ENCODE measurements around the gene PALMD. TPM values are rescaled to one million over a fixed set of nuclear protein-coding genes. Genes with fewer than 3 reads are reported as not detected.

PALMD gene
- total RNA-seq, 2 experiments from 2014 or later: not detected

DNA sequence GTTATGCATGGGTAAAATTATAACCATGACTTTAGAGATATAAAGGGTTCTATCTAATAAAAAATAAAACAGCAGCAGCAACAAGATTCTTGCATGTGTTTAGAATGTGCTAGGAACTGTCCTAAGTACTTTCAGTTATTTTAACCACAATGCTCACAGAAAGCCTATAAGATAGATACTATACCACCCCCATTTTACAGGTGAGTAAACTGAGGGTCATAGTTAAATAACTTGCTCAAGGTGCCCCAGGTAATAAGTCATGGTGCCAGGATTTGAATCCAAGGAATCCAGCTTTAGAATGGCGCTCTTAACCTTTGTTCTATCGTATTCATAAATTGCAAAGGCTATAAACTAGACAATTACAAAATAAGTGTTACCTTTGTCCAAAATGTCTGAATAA, 67.1 kb downstream of the PALMD start:
- Mint-ChIP-seq H3K4me1 (ENCODE audit: low read depth) (no peaks in the 10 kb centered on the region), H3K9me3 (ENCODE audit: insufficient read depth) (no peaks in the 10 kb centered on the region), H3K4me3 (no peak overlapping the region), H3K27me3 (ENCODE audit: low read depth) (no peaks in the 10 kb centered on the region), H3K36me3 (ENCODE audit: low read depth) (peaks cover 5% of the 10 kb centered on the region), H3K27ac (no peak overlapping the region)
- POLR2A ChIA-PET: interaction anchor here (0.6 kb wide), 1 partner anchor 250 kb away, joined by 3 read pairs; no protein-coding TSS in a partner anchor
- DNase-seq: no peak
- CTCF ChIA-PET: no interaction called here
- ATAC-seq: no peak

DNA sequence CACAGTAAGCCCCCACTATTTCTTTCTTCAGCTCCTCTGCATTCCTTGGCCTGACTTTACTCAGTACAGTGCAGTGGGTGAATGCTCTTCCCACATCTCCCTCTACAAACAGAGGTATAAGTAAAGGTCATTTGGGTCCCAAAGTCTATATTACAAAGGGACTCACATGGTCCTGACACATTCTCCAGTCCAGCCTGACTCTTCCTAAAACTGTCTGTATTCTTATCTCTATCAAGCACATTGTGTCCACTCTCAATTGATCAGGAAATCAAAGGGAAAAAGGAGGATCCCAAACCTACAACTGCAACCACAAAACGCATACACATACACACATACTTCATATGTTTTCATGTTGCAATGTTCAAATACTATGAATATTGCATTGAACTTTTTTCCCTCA, 71.1 kb downstream of the PALMD start:
- H3K9me3 Mint-ChIP-seq (ENCODE audit: insufficient read depth): no peaks in the 10 kb centered on the region
- no peak overlapping the region for H3K27ac Mint-ChIP-seq
- no peaks in the 10 kb centered on the region for H3K4me1 Mint-ChIP-seq (ENCODE audit: low read depth)
- no peak for ATAC-seq
- no peak for DNase-seq
- ChIA-PET POLR2A (no interaction called here), CTCF (no interaction called here)
- H3K27me3 Mint-ChIP-seq (ENCODE audit: low read depth): no peaks in the 10 kb centered on the region
- H3K4me3 Mint-ChIP-seq: no peak overlapping the region
- H3K36me3 Mint-ChIP-seq (ENCODE audit: low read depth): peaks cover 7% of the 10 kb centered on the region

DNA sequence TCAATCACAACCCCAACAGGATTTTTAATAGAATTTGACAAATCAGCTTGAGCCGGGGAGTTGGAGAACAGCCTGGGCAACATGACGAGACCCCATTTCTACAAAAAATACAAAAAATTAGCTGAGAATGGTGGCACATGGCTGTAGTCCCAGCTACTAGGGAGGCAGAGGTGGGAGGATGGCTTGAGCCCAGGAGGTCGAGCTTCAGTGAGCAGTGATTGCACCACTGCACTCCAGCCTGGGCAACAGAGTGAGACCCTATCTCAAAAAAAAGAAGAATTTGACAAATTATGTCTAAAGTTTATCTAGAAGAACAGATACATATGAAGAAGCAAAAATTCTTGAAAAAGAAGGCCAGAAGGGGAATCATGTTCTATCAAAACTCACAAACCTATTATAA, 77.3 kb downstream of the PALMD start:
- ChIA-PET POLR2A (no interaction called here), CTCF (interaction anchor here (0.7 kb wide), 1 partner anchor 84 kb away, joined by 3 read pairs; no protein-coding TSS in a partner anchor)
- Mint-ChIP-seq H3K4me1 (ENCODE audit: low read depth) (no peaks in the 10 kb centered on the region), H3K36me3 (ENCODE audit: low read depth) (peaks cover 6% of the 10 kb centered on the region), H3K27me3 (ENCODE audit: low read depth) (no peaks in the 10 kb centered on the region), H3K27ac (no peak overlapping the region), H3K9me3 (ENCODE audit: insufficient read depth) (no peaks in the 10 kb centered on the region), H3K4me3 (no peak overlapping the region)
- DNase-seq: no peak
- ATAC-seq: no peak

DNA sequence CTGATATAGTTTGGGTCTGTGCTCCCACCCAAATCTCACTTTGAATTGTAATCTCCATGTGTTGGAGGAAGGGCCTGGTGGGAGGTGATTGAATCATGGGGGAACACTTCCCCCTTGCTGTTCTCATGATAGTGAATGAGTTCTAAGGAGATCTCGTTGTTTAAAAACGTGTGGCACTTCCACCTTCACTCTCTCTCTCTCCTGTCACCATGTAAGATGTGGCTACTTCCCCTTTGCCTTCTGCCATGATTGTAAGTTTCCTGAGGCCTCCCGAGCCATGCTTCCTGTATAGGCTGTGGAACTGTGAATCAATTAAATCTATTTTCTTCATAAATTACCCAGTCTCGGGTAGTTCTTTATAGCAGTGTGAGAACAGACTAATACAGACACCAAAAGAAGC, 80.1 kb downstream of the PALMD start:
- H3K27me3 Mint-ChIP-seq (ENCODE audit: low read depth): no peaks in the 10 kb centered on the region
- ChIA-PET CTCF (no interaction called here), POLR2A (no interaction called here)
- no peaks in the 10 kb centered on the region for H3K4me1 Mint-ChIP-seq (ENCODE audit: low read depth)
- DNase-seq (no peak), ATAC-seq (no peak)
- no peak overlapping the region for H3K4me3 Mint-ChIP-seq
- no peak overlapping the region for H3K27ac Mint-ChIP-seq
- no peaks in the 10 kb centered on the region for H3K9me3 Mint-ChIP-seq (ENCODE audit: insufficient read depth)
- H3K36me3 Mint-ChIP-seq (ENCODE audit: low read depth): peaks cover 3% of the 10 kb centered on the region

DNA sequence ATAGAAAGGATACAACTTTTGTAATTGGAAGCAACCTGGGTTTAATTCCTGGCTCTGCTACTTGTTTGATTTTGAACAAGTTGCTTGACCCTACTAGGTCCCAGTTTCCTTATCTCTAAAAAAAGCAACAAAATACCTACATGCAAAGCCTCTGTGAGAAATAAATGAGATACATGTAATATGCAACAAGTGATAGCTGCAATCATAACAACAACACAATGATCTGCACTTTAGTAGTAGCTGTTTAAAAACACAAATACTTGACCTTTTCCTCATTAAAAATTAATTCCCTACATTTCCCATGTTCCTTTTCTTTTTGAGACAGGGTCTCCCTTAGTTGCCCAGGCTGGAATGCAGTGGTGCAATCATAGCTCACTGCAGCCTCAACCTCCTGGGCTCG, 80.5 kb downstream of the PALMD start:
- Mint-ChIP-seq H3K27ac (no peak overlapping the region), H3K4me1 (ENCODE audit: low read depth) (no peaks in the 10 kb centered on the region), H3K36me3 (ENCODE audit: low read depth) (peaks cover 3% of the 10 kb centered on the region), H3K9me3 (ENCODE audit: insufficient read depth) (no peaks in the 10 kb centered on the region), H3K27me3 (ENCODE audit: low read depth) (no peaks in the 10 kb centered on the region), H3K4me3 (no peak overlapping the region)
- ATAC-seq (no peak), DNase-seq (no peak)
- ChIA-PET CTCF (interaction anchor here (0.6 kb wide), 1 partner anchor 1138 kb away, joined by 3 read pairs; no protein-coding TSS in a partner anchor), POLR2A (no interaction called here)

DNA sequence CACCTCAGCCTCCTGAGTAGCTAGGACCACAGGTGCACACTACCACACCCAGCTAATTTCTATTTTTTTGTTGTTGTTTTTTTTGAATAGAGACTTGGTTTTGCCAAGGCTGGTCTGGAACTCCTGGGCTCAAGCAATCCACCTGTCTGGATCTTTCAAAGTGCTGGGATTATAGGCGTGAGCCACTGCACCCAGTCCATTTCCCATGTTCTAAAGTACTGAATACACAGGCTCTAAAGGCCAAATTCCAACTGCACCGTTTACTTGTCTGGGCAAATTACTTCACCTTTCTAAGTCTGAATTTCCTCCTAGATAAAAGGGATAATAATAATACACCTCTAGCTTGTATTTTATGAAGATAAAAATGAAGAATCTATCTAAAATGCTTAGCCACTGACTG, 80.9 kb downstream of the PALMD start:
- Mint-ChIP-seq H3K27me3 (ENCODE audit: low read depth) (no peaks in the 10 kb centered on the region), H3K36me3 (ENCODE audit: low read depth) (peaks cover 3% of the 10 kb centered on the region), H3K4me1 (ENCODE audit: low read depth) (no peaks in the 10 kb centered on the region), H3K9me3 (ENCODE audit: insufficient read depth) (no peaks in the 10 kb centered on the region), H3K4me3 (no peak overlapping the region), H3K27ac (no peak overlapping the region)
- CTCF ChIA-PET: interaction anchor here (0.6 kb wide), 1 partner anchor 1137 kb away, joined by 3 read pairs; no protein-coding TSS in a partner anchor
- POLR2A ChIA-PET: no interaction called here
- DNase-seq: no peak
- no peak for ATAC-seq

DNA sequence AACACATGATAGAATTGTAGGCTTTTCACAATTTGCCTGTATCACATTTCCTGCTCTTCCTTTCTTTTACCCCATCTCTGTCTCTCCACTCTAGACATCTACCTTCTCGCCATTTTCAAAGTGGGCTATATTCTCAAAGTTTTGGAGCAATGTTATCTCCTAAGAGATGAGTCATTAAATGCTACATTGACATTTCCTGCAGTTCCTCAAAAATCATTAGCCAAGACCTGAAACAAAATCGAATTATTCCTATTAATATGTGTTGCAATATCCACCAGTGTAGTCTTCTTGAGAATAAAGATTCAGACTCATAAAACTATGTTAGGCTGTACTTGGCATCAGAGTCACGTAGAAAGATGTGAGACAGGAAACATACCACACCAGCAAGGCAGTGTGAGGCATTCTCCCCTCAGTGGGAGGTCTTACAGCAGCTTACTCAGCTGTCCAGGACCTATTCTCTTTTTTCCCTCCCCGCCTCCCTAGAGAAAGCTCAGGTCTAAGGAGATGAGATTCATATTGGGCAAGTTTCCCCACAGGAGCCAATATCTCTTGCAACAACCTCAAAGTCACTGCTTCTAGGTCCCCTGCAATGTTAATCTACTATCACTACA, 81.8 kb downstream of the PALMD start:
- H3K4me3 Mint-ChIP-seq: no peak overlapping the region
- peaks cover 3% of the 10 kb centered on the region for H3K36me3 Mint-ChIP-seq (ENCODE audit: low read depth)
- CTCF ChIA-PET: interaction anchor here (0.6 to 2.2 kb wide), 2 partner anchors 12 to 45 kb away, joined by 3 to 12 read pairs; no protein-coding TSS in a partner anchor
- H3K4me1 Mint-ChIP-seq (ENCODE audit: low read depth): no peaks in the 10 kb centered on the region
- ATAC-seq (no peak), DNase-seq (no peak)
- no peaks in the 10 kb centered on the region for H3K27me3 Mint-ChIP-seq (ENCODE audit: low read depth)
- H3K9me3 Mint-ChIP-seq (ENCODE audit: insufficient read depth): no peaks in the 10 kb centered on the region
- POLR2A ChIA-PET: no interaction called here
- no peak overlapping the region for H3K27ac Mint-ChIP-seq

DNA sequence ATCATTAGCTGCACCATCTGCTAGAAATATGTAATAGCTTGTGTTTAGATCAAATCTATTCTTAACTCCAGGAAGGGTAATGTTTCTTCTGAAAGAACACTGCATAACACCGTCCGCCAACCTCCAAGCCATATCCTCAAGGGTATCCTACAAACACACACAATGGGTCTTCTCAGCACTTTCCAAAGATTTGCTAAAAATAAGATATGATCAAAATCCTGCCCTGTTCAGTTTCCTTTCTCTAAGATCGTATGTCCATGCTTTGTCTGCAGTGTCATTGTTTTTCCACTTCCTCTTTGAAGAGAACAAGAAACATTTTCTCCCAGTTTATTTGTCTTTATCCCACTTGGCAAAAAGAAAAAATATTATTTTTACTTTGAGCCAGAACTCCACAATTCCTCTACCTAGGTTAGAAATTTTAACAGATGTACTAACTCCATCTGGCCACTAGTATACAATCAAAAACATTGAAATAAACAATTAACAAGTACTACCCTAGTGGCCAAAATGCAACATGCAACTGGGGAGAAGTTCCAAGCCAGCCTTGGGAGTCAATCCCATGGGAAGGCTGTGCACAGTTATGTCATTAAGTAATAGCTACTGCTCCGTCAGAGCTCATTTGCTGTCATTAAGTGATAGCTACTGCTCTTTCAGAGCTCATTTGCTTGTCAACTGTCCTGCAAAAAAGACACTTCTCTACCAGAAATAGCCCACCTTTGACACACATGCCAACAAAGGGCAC, 82.8 kb downstream of the PALMD start:
- DNase-seq: no peak
- no peaks in the 10 kb centered on the region for H3K4me1 Mint-ChIP-seq (ENCODE audit: low read depth)
- ChIA-PET CTCF (interaction anchor here (0.6 to 2.2 kb wide), 6 partner anchors 11 to 816 kb away, joined by 3 to 12 read pairs (median 4); no protein-coding TSS in a partner anchor), POLR2A (interaction anchor here (0.8 kb wide), 1 partner anchor 10 kb away, joined by 5 read pairs; no protein-coding TSS in a partner anchor)
- no peaks in the 10 kb centered on the region for H3K9me3 Mint-ChIP-seq (ENCODE audit: insufficient read depth)
- no peak for ATAC-seq
- no peaks in the 10 kb centered on the region for H3K27me3 Mint-ChIP-seq (ENCODE audit: low read depth)
- H3K36me3 Mint-ChIP-seq (ENCODE audit: low read depth): peaks cover 3% of the 10 kb centered on the region
- no peak overlapping the region for H3K4me3 Mint-ChIP-seq
- no peak overlapping the region for H3K27ac Mint-ChIP-seq

DNA sequence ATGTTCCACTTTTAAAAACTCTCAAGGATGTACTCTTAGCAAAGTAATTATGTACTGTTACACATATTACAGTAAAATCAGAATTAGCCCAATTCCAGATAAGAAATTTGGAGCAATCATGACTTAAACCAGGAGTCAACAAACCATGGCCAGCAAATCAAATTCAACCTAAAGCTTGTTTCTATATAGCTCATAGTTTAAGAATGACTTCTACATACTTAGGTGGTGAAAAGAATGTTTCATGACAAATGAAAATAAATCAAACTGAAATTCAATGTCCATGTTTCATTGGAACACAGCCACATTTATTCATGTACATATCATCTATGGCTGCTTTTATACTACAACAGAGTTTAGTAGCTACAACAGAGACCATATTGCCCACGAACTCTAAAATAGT, 85.5 kb downstream of the PALMD start:
- Mint-ChIP-seq H3K36me3 (ENCODE audit: low read depth) (no peaks in the 10 kb centered on the region), H3K4me1 (ENCODE audit: low read depth) (no peaks in the 10 kb centered on the region), H3K27ac (no peak overlapping the region), H3K9me3 (ENCODE audit: insufficient read depth) (no peaks in the 10 kb centered on the region), H3K4me3 (no peak overlapping the region), H3K27me3 (ENCODE audit: low read depth) (no peaks in the 10 kb centered on the region)
- DNase-seq (no peak), ATAC-seq (no peak)
- POLR2A ChIA-PET: no interaction called here
- CTCF ChIA-PET: no interaction called here

DNA sequence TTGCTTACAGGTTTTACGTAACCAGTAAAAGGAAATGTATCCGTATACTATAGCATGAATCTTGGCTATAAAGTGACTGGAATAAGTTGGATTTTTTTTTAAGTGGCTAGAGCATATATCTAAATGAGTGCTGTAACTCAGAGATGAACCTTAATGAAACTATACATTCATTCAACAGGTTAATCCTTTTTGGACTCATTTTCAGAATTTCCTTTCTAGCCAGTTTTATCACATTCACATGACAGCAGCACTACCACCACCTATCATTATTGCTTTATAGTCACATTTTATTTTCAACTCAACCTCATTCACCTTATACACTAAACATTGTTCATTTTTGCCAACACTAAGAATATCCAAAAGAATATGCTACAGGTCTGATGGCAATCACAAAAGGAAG, 89.9 kb downstream of the PALMD start:
- Mint-ChIP-seq H3K27ac (no peak overlapping the region), H3K4me3 (no peak overlapping the region), H3K27me3 (ENCODE audit: low read depth) (no peaks in the 10 kb centered on the region), H3K36me3 (ENCODE audit: low read depth) (peaks cover 3% of the 10 kb centered on the region), H3K9me3 (ENCODE audit: insufficient read depth) (no peaks in the 10 kb centered on the region), H3K4me1 (ENCODE audit: low read depth) (no peaks in the 10 kb centered on the region)
- ChIA-PET POLR2A (no interaction called here), CTCF (no interaction called here)
- ATAC-seq: no peak
- no peak for DNase-seq

DNA sequence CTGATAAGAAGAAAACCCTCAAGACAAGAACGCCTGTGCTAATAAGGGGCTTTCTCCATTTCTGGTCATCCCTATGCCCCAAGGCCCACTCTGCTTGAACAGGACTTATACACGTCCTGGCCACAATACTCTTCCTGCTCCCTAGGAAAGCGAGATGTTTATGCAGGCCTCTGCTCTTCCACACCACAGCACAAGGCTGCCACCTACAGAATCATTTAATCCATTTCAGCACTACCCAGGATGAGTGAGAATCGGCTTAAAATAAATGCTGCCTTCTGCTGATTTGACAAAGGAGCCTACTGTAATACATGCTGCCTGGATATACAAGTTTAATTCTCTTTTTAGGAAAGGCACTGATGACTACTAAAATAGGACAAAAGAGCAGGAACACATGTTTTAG, 91.1 kb downstream of the PALMD start:
- no peak overlapping the region for H3K27ac Mint-ChIP-seq
- POLR2A ChIA-PET: no interaction called here

DNA sequence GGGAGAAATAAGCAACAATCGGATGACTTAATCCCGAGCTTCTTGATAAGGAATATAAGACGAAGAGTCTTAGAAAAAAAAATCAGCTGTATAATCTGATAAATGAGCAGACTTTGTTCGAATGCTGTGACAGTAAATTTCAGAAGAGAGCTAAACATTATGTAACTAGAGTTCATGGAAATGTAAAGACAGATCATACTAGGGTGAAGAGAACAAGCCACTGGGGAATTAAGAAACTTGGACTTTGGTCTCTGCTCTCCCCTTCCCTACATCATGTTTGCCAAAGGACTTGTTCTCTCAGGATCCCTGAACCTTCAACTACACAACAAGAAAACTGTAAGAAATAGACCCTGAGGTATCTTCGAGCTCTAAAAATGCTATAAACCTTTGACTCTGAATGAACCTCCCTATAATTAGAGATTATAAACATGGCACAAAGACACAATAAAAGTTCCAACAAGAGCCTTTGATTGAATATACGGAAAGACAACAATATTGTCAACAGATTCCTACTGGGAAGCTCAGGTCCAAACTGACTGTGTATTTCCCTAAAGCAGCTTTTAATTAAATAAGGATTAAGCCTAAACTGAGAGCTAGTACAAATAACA, 93.0 kb downstream of the PALMD start:
- H3K36me3 Mint-ChIP-seq (ENCODE audit: low read depth): peaks cover 9% of the 10 kb centered on the region
- DNase-seq: no peak
- no peak for ATAC-seq
- H3K27me3 Mint-ChIP-seq (ENCODE audit: low read depth): no peaks in the 10 kb centered on the region
- no peak overlapping the region for H3K27ac Mint-ChIP-seq
- CTCF ChIA-PET: interaction anchor here (3.1 kb wide), 1 partner anchor 10 kb away, joined by 12 read pairs; no protein-coding TSS in a partner anchor
- no peaks in the 10 kb centered on the region for H3K4me1 Mint-ChIP-seq (ENCODE audit: low read depth)
- H3K4me3 Mint-ChIP-seq: no peak overlapping the region
- POLR2A ChIA-PET: interaction anchor here (0.8 kb wide), 1 partner anchor 10 kb away, joined by 5 read pairs; no protein-coding TSS in a partner anchor
- H3K9me3 Mint-ChIP-seq (ENCODE audit: insufficient read depth): no peaks in the 10 kb centered on the region

More for the DNA sequence above, 91.1 kb downstream of the PALMD start:
- DNase-seq: no peak
- H3K36me3 Mint-ChIP-seq (ENCODE audit: low read depth): peaks cover 9% of the 10 kb centered on the region
- H3K27me3 Mint-ChIP-seq (ENCODE audit: low read depth): no peaks in the 10 kb centered on the region
- CTCF ChIA-PET: no interaction called here
- H3K4me1 Mint-ChIP-seq (ENCODE audit: low read depth): no peaks in the 10 kb centered on the region
- no peak for ATAC-seq
- H3K4me3 Mint-ChIP-seq: no peak overlapping the region
- H3K9me3 Mint-ChIP-seq (ENCODE audit: insufficient read depth): no peaks in the 10 kb centered on the region

All from activated CD8-positive, alpha-beta T cell treated with anti-CD3 and anti-CD28 coated beads, Interleukin-2, amount 10 ng/mL, durations not matched to agents 7 days and 5 days (primary cell).